Measurements from ENCODE around the gene DCDC2. TPM values are rescaled to one million over a fixed set of nuclear protein-coding genes. Genes with fewer than 3 reads are reported as not detected.
A peak's percentile ranks its signal among the peaks of the same experiment; 100 is the strongest.

The DCDC2 gene
- total RNA-seq (ENCODE audit: unreplicated experiment), result 0.13 TPM
- long read RNA-seq, partial matches to known transcripts, result 1 of 1 reads
- long read RNA-seq, other reads (novel, unspliced or antisense), result 0 of 1 reads

GRCh38 chr6:24357336-24358218, at the start of gene DCDC2:
TSS of gene DCDC2 (minus strand) at chr6:24358059. CDS start at chr6:24357750, 309 bp downstream.
- H3K36me3 Mint-ChIP-seq (ENCODE audit: low read depth, unreplicated experiment), result no peaks in the 10 kb centered on the region
- H3K4me3 Mint-ChIP-seq (ENCODE audit: unreplicated experiment), result peak within 1 kb of the TSS; percentile 86
- no peak for TF ChIP-seq CTCF (IDR thresholded peaks at IDR 0.05; ENCODE audit: unreplicated experiment)
- peak; percentile 21 for DNase-seq (ENCODE audit: low spot score)
- no peak within 1 kb of the TSS for H3K27ac Mint-ChIP-seq (ENCODE audit: unreplicated experiment)
- H3K9me3 Mint-ChIP-seq (ENCODE audit: unreplicated experiment), result no peaks in the 10 kb centered on the region
- peaks cover 7% of the 10 kb centered on the region for H3K4me1 Mint-ChIP-seq (ENCODE audit: unreplicated experiment)
- H3K27me3 Mint-ChIP-seq (ENCODE audit: unreplicated experiment), result peaks cover 2% of the 10 kb centered on the region

GRCh38 chr6:24405262-24405661, 47.4 kb upstream of the DCDC2 start:
- no peak overlapping the region for H3K27ac Mint-ChIP-seq (ENCODE audit: unreplicated experiment)
- H3K27me3 Mint-ChIP-seq (ENCODE audit: unreplicated experiment), result no peaks in the 10 kb centered on the region
- H3K4me3 Mint-ChIP-seq (ENCODE audit: unreplicated experiment), result no peak overlapping the region
- no peak for TF ChIP-seq CTCF (IDR thresholded peaks at IDR 0.05; ENCODE audit: unreplicated experiment)
- peaks cover 9% of the 10 kb centered on the region for H3K36me3 Mint-ChIP-seq (ENCODE audit: low read depth, unreplicated experiment)
- DNase-seq (ENCODE audit: low spot score), result no peak
- H3K4me1 Mint-ChIP-seq (ENCODE audit: unreplicated experiment), result peaks cover 17% of the 10 kb centered on the region
- no peaks in the 10 kb centered on the region for H3K9me3 Mint-ChIP-seq (ENCODE audit: unreplicated experiment)

- H3K27ac Mint-ChIP-seq (ENCODE audit: unreplicated experiment), result peak overlapping the region; percentile 74
- H3K27me3 Mint-ChIP-seq (ENCODE audit: unreplicated experiment), result no peaks in the 10 kb centered on the region
- H3K4me1 Mint-ChIP-seq (ENCODE audit: unreplicated experiment), result peaks cover 28% of the 10 kb centered on the region
- H3K9me3 Mint-ChIP-seq (ENCODE audit: unreplicated experiment), result no peaks in the 10 kb centered on the region
- peaks cover 9% of the 10 kb centered on the region for H3K36me3 Mint-ChIP-seq (ENCODE audit: low read depth, unreplicated experiment)
- DNase-seq (ENCODE audit: low spot score), result no peak
- no peak for TF ChIP-seq CTCF (IDR thresholded peaks at IDR 0.05; ENCODE audit: unreplicated experiment)
- H3K4me3 Mint-ChIP-seq (ENCODE audit: unreplicated experiment), result peak overlapping the region; percentile 98
These were observed 45.6 kb upstream of the DCDC2 start for GRCh38 chr6:24403501-24403824.

- Mint-ChIP-seq H3K27me3 (ENCODE audit: unreplicated experiment) (no peaks in the 10 kb centered on the region), H3K4me3 (ENCODE audit: unreplicated experiment) (peak within 1 kb of the TSS; percentile 98), H3K4me1 (ENCODE audit: unreplicated experiment) (peaks cover 28% of the 10 kb centered on the region), H3K9me3 (ENCODE audit: unreplicated experiment) (no peaks in the 10 kb centered on the region), H3K36me3 (ENCODE audit: low read depth, unreplicated experiment) (peaks cover 9% of the 10 kb centered on the region), H3K27ac (ENCODE audit: unreplicated experiment) (peak within 1 kb of the TSS; percentile 74)
- peak; percentile 68 for DNase-seq (ENCODE audit: low spot score)
- TF ChIP-seq CTCF (IDR thresholded peaks at IDR 0.05; ENCODE audit: unreplicated experiment), result no peak
These were observed 45.0 kb upstream of the DCDC2 start, which contains the start of gene MRS2 for GRCh38 chr6:24402697-24403500. TSS of gene MRS2 (plus strand) at chr6:24402936. CDS start at chr6:24403047, 111 bp downstream.
